AG04449 (cell line): ENCODE data around the gene COX19.

Experiments
- CTCF ChIA-PET: fragments of 350-600 bp; formaldehyde crosslinking; extraction: SDS; loops from one replicate; lab custom pipeline; 2021; ENCODE audit warnings: antibody characterized with exemption; lab: Yijun Ruan, JAX
- POLR2A ChIA-PET: fragments of 400-600, 350-600 bp; formaldehyde crosslinking; extraction: SDS; loops from one replicate; lab custom pipeline; 2020; ENCODE audit warnings: antibody characterized with exemption, inconsistent platforms; lab: Yijun Ruan, JAX
- DNase-seq: peaks from one replicate; pipeline ENCODE4 v3.0.0-alpha.2; 2010; ENCODE audit warnings: low read depth, low spot score
- H3K4me3 ChIP-seq: 2 replicates; pipeline ENCODE4 v1.5.1; 2011; ENCODE audit warnings: low read depth, mild to moderate bottlenecking, control low read depth, low read length
- TF ChIP-seq, protein P1 (sequence below): IDR thresholded peaks from one replicate; pipeline ENCODE4 v1.5.1; 2011; ENCODE audit warnings: mild to moderate bottlenecking, moderate library complexity, low read length, control low read depth, inconsistent platforms; ENCODE audit not compliant: insufficient read depth; ENCODE audit errors: missing control alignments

The COX19 gene

DNA sequence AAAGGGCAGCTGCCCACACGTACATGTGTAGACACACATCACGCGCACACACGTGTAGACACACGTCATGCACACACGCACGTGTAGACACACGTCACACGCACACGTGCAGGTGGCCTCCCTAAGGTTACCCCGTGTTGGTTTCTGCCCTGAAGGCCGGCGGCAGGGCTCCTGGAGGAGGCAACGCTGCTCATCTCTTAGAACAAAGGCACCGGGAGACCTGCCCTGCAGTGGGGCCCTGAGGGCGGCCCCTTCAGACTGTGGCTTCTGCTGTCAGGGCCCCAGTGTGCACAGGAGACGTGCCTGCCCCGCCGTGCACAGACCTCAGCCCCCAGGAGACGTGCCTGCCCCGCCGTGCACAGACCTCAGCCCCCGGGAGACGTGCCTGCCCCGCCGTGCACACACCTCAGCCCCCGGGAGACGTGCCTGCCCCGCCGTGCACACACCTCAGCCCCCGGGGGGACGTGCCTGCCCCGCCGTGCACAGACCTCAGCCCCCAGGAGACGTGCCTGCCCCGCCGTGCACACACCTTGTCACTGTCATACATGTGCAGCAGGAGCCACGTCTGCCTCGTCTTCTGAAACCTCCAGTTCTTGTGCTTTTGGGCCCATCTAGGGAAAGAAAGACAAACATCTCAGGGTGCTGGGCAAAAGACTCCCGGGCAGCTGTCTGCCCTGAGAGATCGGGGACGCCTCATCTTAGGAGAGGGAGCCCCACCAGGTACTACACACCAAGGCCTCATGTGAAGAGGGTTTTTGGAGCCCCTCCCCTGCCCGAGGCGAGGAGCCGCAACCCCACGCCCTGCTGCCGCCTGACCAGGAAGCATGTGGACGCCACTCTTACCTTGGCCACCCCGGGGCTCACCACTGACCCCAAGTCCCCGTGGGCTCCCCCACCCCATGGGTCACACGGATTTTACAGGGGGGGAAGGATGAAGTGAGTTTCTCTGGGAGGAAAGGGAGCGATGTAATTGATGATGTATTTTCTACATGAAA lies 24.9 kb upstream of the COX19 start:
- H3K4me3 ChIP-seq = no peak overlapping the region

DNA sequence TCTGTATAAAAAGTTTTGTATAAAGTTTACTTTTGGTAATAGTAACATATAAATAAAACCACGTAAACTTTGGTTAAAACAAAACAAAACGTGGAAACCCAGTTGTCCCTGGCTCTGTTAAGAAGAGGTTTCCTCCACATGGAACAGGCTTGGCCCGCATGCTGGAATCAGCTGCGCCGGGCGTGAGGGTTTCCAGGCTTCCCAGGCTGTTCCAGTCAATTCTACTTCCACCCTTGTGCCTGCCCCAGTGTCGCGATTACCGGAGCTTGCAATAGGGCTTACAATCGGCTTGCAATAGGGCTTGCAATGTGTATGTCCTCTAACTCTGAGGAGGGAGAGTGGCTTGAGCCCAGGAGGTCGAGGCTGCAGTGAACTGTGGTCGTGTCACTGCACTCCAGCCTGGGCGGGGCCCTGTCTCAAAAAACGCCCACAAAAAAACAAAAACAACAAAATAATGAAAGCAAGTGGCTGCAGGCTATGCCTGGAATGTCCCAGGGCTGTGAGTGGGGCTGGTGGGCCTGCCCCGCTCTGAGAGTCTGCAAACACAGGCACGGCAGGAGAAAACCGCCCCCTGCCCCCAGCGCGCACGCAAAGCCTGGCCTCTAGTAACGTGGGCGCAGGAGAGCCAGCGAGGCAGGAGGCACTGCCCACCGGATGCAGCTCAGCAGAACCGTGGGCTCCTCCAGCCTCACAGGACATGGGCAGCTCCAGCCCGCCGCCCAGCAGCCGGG lies 24.0 kb upstream of the COX19 start:
- no peak for DNase-seq
- CTCF ChIA-PET = interaction anchor here (1.8 to 11.4 kb wide), 2 partner anchors 25 to 63 kb away, joined by 4 to 558 read pairs; no protein-coding TSS in a partner anchor
- POLR2A ChIA-PET = no interaction called here
- H3K4me3 ChIP-seq = no peak overlapping the region
- TF ChIP-seq, protein P1, sequence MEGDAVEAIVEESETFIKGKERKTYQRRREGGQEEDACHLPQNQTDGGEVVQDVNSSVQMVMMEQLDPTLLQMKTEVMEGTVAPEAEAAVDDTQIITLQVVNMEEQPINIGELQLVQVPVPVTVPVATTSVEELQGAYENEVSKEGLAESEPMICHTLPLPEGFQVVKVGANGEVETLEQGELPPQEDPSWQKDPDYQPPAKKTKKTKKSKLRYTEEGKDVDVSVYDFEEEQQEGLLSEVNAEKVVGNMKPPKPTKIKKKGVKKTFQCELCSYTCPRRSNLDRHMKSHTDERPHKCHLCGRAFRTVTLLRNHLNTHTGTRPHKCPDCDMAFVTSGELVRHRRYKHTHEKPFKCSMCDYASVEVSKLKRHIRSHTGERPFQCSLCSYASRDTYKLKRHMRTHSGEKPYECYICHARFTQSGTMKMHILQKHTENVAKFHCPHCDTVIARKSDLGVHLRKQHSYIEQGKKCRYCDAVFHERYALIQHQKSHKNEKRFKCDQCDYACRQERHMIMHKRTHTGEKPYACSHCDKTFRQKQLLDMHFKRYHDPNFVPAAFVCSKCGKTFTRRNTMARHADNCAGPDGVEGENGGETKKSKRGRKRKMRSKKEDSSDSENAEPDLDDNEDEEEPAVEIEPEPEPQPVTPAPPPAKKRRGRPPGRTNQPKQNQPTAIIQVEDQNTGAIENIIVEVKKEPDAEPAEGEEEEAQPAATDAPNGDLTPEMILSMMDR = no peak

More for the DNA sequence above, 24.9 kb upstream of the COX19 start:
- TF ChIP-seq, protein P1 = no peak
- no peak for DNase-seq
- CTCF ChIA-PET = interaction anchor here (1.8 to 11.4 kb wide), 2 partner anchors 24 to 62 kb away, joined by 4 to 558 read pairs; no protein-coding TSS in a partner anchor
- POLR2A ChIA-PET = no interaction called here

- no peak overlapping the region for H3K4me3 ChIP-seq
- no peak for DNase-seq
- ChIA-PET CTCF (interaction anchor here (0.8 to 11.4 kb wide), 5 partner anchors 22 to 88 kb away, joined by 3 to 558 read pairs (median 9); partner anchors contain the start of genes COX19 and GPR146), POLR2A (no interaction called here)
- TF ChIP-seq, protein P1 = no peak
These were observed 22.4 kb upstream of the COX19 start for GRCh38 chr7:997404-998395.

- TF ChIP-seq, protein P1 = no peak
- no peak for DNase-seq
- no peak overlapping the region for H3K4me3 ChIP-seq
- ChIA-PET CTCF (interaction anchor here (0.8 to 11.4 kb wide), 10 partner anchors 9 to 181 kb away, joined by 3 to 558 read pairs (median 22); partner anchors contain the start of genes COX19 and GPR146), POLR2A (no interaction called here)
These were observed 20.9 kb upstream of the COX19 start for GRCh38 chr7:996079-996872.

DNA sequence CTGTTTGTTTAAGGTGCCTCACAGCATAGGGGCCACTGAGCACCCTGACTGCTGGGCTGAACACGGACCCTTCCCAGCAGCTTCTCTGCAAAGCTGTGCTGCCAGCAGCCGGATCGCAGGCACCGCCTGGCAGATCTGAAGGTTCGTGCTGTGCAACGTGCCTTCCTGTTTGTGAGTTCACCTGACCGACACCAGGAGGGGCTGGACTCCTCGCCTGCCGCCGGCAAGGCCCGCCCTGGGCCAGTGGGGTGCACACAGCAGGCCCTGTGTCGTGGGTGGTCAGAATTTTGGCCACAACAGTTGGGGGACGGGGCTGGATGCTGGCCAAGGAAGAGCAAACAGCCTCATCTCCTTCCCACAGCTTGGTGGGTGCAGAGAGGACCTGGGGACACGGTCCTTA lies 20.2 kb upstream of the COX19 start:
- TF ChIP-seq, protein P1 = no peak
- POLR2A ChIA-PET = no interaction called here
- no peak overlapping the region for H3K4me3 ChIP-seq
- DNase-seq = no peak
- CTCF ChIA-PET = interaction anchor here (1.0 to 11.4 kb wide), 14 partner anchors 10 to 181 kb away, joined by 3 to 558 read pairs (median 20); partner anchors contain the start of genes COX19 and GPR146
